Neutrophil (primary cell): ENCODE results near the gene IL27RA.

Source experiments
- H3K27ac ChIP-seq: fragments of 200-600 bp; sonication (generic); 2 replicates; pipeline ENCODE4 v1.5.1; 2016; ENCODE audit warnings: mild to moderate bottlenecking, moderate library complexity
- H3K27me3 ChIP-seq: fragments of 200-600 bp; sonication (generic); 2 replicates; pipeline ENCODE4 v1.6.0; 2016; ENCODE audit warnings: mild to moderate bottlenecking
- H3K36me3 ChIP-seq: fragments of 200-600 bp; sonication (generic); 2 replicates; pipeline ENCODE4 v1.5.1; 2017
- H3K4me1 ChIP-seq, 2 experiments: fragments of 200-600 bp in 1 of 2; sonication (generic) in 1 of 2; 1 replicate in 1 of 2; 2 replicates in 1 of 2; pipeline versions ENCODE4 v1.5.1 to v1.6.1; 2013 to 2016; ENCODE audit warnings: low read depth in 1 of 2, low read length in 1 of 2, mild to moderate bottlenecking in 1 of 2, moderate library complexity in 1 of 2; ENCODE audit not compliant: control insufficient read depth in 1 of 2, insufficient read depth in 1 of 2
- H3K4me3 ChIP-seq, 2 experiments: fragments of 200-600 bp in 1 of 2; sonication (generic) in 1 of 2; 1 replicate in 1 of 2; 2 replicates in 1 of 2; pipeline ENCODE4 v1.5.1; 2013 to 2016; ENCODE audit warnings: low read depth in 1 of 2, low read length in 1 of 2, mild to moderate bottlenecking in 1 of 2, moderate library complexity in 1 of 2
- H3K9me3 ChIP-seq: fragments of 200-600 bp; sonication (generic); 2 replicates; pipeline ENCODE4 v1.5.1; 2016
- TF ChIP-seq, protein P1 (sequence below): fragments of 200-600 bp; sonication (generic); IDR thresholded peaks from 2 replicates; pipeline ENCODE4 v1.5.1; 2016; ENCODE audit warnings: antibody characterized with exemption

The IL27RA gene

DNA sequence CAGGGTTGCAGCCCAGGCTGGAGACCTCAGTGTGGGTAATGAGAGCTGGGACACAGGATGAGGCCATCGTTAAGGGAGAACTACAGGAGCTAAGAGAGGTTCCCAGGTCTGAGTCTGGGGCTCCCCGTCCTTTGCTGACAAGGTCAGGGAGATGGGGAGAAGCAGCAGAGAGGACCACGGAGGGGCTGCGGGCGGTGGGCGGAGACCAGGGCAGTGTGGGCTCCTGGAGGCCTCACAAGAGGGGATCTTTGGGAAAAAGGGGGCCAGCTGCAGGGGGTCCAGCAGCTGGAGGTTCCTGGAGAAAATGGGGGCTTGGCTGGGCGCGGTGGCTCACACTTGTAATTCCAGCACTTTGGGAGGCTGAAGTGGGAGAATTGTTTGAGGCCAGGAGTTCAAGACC lies 41.5 kb upstream of the IL27RA start:
- no peak overlapping the region for H3K27ac ChIP-seq
- peaks cover 24 to 26% of the 10 kb centered on the region in 2 experiments for H3K4me1 ChIP-seq
- H3K27me3 ChIP-seq, result no peaks in the 10 kb centered on the region
- no peak overlapping the region for H3K4me3 ChIP-seq
- H3K9me3 ChIP-seq, result no peaks in the 10 kb centered on the region
- TF ChIP-seq, protein P1, sequence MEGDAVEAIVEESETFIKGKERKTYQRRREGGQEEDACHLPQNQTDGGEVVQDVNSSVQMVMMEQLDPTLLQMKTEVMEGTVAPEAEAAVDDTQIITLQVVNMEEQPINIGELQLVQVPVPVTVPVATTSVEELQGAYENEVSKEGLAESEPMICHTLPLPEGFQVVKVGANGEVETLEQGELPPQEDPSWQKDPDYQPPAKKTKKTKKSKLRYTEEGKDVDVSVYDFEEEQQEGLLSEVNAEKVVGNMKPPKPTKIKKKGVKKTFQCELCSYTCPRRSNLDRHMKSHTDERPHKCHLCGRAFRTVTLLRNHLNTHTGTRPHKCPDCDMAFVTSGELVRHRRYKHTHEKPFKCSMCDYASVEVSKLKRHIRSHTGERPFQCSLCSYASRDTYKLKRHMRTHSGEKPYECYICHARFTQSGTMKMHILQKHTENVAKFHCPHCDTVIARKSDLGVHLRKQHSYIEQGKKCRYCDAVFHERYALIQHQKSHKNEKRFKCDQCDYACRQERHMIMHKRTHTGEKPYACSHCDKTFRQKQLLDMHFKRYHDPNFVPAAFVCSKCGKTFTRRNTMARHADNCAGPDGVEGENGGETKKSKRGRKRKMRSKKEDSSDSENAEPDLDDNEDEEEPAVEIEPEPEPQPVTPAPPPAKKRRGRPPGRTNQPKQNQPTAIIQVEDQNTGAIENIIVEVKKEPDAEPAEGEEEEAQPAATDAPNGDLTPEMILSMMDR, result no peak
- peaks cover 44% of the 10 kb centered on the region for H3K36me3 ChIP-seq

DNA sequence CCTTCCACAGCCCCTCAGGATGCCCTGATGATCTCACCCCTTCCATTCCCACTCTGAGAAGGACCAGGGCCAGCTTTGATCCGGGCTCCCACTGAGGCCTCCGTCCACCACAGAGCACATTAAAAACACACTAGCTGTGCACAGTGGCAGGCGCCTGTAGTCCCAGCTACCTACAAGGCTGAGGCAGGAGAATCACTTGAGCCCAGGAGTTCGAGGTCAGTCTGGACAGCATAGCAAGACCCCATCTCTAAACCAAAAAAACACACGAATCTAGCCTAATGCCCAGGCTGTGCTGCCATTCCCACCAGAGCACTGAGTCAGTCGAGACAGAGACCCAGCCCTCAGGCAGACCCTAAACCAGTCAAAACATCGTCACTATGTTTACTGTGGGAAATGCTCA lies 39.5 kb upstream of the IL27RA start:
- no peak overlapping the region for H3K4me3 ChIP-seq
- TF ChIP-seq, protein P1, result no peak
- no peaks in the 10 kb centered on the region for H3K9me3 ChIP-seq
- peaks cover 12 to 14% of the 10 kb centered on the region in 2 experiments for H3K4me1 ChIP-seq
- H3K36me3 ChIP-seq, result peaks cover 50% of the 10 kb centered on the region
- H3K27ac ChIP-seq, result no peak overlapping the region
- no peaks in the 10 kb centered on the region for H3K27me3 ChIP-seq

DNA sequence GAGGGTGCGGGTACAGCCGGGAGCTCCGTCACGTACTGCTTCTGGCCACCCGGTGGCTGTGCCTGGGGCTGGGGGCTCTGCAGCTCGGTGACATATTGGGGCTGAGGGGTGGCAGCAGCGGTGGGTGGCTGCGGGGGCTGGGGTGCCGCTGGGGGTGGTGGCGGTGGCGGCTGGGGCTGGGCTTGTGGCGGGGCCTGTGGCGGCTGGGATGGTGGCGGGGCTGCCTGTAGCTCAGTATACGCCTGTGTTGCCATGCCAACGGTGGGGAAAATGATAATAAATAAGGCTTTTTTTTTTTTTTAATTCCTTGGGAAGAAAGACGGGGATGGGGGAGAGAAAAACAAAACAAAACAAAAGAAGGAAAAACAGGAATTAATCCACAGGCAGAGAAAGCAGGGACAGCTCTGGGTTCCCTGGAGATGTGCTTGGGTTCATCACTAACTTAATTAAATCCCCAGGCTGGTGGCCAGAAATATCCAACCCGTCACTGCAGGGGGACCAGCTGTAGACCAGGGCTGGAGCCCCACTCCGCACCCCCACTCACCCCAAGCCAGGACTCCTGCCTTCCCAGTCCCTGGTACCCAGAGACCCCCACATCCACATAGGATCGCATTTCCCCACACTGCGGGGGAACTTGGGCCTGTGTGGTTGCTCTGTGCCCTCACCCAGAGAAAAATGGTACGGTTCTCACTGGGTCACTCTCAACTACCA lies 37.8 kb upstream of the IL27RA start:
- Histone ChIP-seq H3K9me3 (no peaks in the 10 kb centered on the region), H3K4me1 (no peaks in the 10 kb centered on the region), H3K36me3 (peaks cover 60% of the 10 kb centered on the region), H3K27ac (no peak overlapping the region), H3K27me3 (no peaks in the 10 kb centered on the region), H3K4me3 (no peak overlapping the region)
- TF ChIP-seq, protein P1, result no peak

DNA sequence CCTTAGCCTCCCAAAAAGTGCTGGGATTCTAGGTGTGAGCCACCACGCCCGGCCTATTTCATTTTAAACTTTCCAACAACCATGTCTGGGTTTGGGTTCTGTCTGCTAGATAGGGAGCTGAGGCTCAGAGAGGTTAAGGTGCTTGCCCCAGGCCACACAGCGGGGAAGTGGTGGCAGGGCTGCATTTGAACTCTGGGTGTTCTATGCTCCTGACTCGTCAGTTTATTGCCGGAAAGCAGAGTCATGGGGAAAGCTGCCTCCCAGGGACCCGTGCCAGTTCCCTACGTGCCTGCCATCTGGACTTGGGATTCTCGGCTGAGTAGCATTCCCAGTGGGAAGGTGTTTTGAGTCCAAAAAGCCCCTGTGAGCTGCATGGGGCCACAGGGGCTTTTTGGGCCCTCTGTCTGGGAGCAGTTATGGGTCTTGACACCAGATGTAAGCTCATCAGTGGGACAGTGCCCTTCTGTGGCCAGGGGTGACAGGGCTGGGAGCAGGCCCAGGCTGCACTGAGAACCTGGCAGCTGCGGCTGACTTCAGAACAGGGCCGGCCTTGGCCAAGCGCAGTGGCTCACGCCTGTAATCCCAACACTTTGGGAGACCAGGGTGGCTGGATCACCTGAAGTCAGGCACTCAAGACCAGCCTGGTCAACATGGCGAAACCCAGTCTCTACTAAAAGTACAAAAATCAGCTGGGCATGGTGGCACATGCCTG lies 36.4 kb upstream of the IL27RA start:
- Histone ChIP-seq H3K27me3 (no peaks in the 10 kb centered on the region), H3K9me3 (no peaks in the 10 kb centered on the region), H3K4me1 (no peaks in the 10 kb centered on the region), H3K27ac (no peak overlapping the region), H3K4me3 (no peak overlapping the region), H3K36me3 (peaks cover 49% of the 10 kb centered on the region)
- TF ChIP-seq, protein P1, result no peak

DNA sequence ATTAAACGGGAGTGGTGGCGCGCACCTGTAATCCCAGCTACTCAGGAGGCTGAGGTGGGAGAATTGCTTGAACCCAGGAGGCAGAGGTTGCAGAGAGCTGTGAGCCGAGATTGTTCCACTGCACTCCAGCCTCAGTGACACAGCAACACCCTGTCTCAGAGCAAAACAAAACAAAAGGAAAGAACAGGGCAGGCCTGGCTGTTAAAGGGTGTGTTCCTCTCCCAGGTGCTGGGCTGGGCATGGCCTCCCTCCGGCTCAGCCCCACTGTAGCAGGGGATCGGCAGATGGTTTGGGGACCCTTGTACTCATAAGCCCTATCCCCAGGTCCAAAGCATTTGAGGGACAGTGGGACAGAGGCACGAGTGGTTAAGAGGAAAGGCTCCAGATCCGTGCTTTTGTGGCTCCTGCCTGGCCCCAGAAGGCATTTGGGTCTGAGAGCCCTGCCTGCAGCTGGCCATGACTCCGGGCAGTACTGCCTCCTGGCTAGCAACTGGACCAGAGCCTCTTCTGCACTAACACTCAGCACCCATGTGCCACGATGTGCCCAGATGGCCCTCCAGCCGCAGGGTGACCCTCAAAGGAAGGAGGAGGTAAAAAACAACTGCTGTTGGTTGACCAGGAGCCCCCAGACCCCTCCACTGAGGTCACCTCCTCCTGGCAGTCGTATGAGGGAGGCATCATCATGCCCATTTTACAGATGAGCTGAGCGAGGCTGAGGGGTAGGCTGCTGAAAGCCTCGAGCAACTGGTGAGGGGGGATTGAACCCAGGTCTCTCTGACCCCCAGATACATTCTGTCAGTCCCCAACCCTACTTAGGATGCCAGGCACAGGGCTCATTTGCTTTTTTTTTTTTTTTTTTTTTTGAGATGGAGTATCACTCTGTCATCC lies 35.4 kb upstream of the IL27RA start:
- Histone ChIP-seq H3K4me1 (no peaks in the 10 kb centered on the region), H3K36me3 (peaks cover 41% of the 10 kb centered on the region), H3K4me3 (no peak overlapping the region), H3K27ac (no peak overlapping the region), H3K27me3 (no peaks in the 10 kb centered on the region), H3K9me3 (no peaks in the 10 kb centered on the region)
- TF ChIP-seq, protein P1, result no peak
